HCT116 (cell line): ENCODE results near the gene TSPAN16. TPM values are rescaled to one million over a fixed set of nuclear protein-coding genes. Genes with fewer than 3 reads are reported as not detected.

Experiments
- ATAC-seq: fragments of 200-7000 bp; cut with Tn5 transposase; 2 replicates; pipeline ENCODE4 v1.9.1; 2020; ENCODE audit warnings: mild to moderate bottlenecking, moderate library complexity
- BruUV-seq: library from RNA; stranded (reverse); fragments of 400-500 nt; replicated peaks from 2 replicates; lab custom pipeline; 2021; lab: Mats Ljungman, UMichigan
- CTCF ChIA-PET: fragments of 300-600 bp; sonication (Branson Sonifier 250); formaldehyde crosslinking; loops from one replicate; lab custom pipeline; 2021; ENCODE audit warnings: antibody characterized with exemption; lab: Charles Lee
- POLR2A ChIA-PET: fragments of 300-600, 350-600 bp; sonication (Branson Sonifier 250); formaldehyde crosslinking; loops from one replicate; lab custom pipeline; 2021; ENCODE audit warnings: antibody characterized with exemption; lab: Charles Lee
- RAD21 ChIA-PET, 2 experiments: fragments of 300-600 bp; sonication (Branson Sonifier 250); formaldehyde crosslinking; loops; one replicate each; lab custom pipeline; 2023; ENCODE audit warnings: low total read pairs in 2 of 2; ENCODE audit not compliant: uncharacterized antibody in 2 of 2, unreplicated experiment in 2 of 2, low non-redundant PET in 1 of 2; lab: Charles Lee
- DNase-seq: peaks from one replicate; pipeline ENCODE4 v3.0.0-alpha.2; 2010; ENCODE audit warnings: low read depth, low spot score
- H2AFZ ChIP-seq: fragments of 200-600 bp; shearing (Covaris generic), sonication (generic); 2 replicates; pipeline ENCODE4 v1.6.1; 2017; ENCODE audit warnings: low read depth, mixed run types, mixed read lengths, antibody characterized with exemption, low read length; ENCODE audit not compliant: poor library complexity, severe bottlenecking
- H3K27ac ChIP-seq: 2 replicates; pipeline ENCODE4 v1.5.1; 2012; ENCODE audit warnings: low read depth, low read length
- H3K27me3 ChIP-seq: fragments of 200-600 bp; sonication (generic); 2 replicates; pipeline ENCODE4 v1.6.1; 2016; ENCODE audit warnings: mixed run types, low read length, mixed read lengths; ENCODE audit not compliant: insufficient read depth
- H3K36me3 ChIP-seq, 2 experiments: fragments of 200-500 bp in 1 of 2; fragments of 200-600 bp in 1 of 2; sonication (Bioruptor generic) in 1 of 2; sonication (generic) in 1 of 2; 2 replicates each; pipeline versions ENCODE4 v1.5.1 to v1.6.1; 2014 to 2016; ENCODE audit warnings: low read length in 2 of 2, inconsistent platforms in 1 of 2, mixed read lengths in 1 of 2, mixed run types in 1 of 2; ENCODE audit not compliant: insufficient read depth in 2 of 2, control insufficient read depth in 1 of 2
- H3K4me1 ChIP-seq, 2 experiments: fragments of 200-600 bp in 1 of 2; sonication (generic) in 1 of 2; 2 replicates each; pipeline versions ENCODE4 v1.5.1 to v1.6.1; 2012 to 2017; ENCODE audit warnings: low read length in 2 of 2, inconsistent platforms in 1 of 2, mild to moderate bottlenecking in 1 of 2, mixed read lengths in 1 of 2, mixed run types in 1 of 2, moderate library complexity in 1 of 2; ENCODE audit not compliant: insufficient read depth in 2 of 2, control insufficient read depth in 1 of 2
- H3K4me2 ChIP-seq: fragments of 200-600 bp; sonication (generic); 2 replicates; pipeline ENCODE4 v1.6.1; 2017; ENCODE audit warnings: mixed run types, low read length, mixed read lengths
- H3K4me3 ChIP-seq, 2 experiments: fragments of 200-600 bp in 1 of 2; sonication (generic) in 1 of 2; replicated peaks in 1 of 2; 2 replicates each; pipeline ENCODE4 v1.5.1; 2011 to 2016; ENCODE audit warnings: low read length in 2 of 2, control low read depth in 1 of 2, low read depth in 1 of 2, mild to moderate bottlenecking in 1 of 2, mixed read lengths in 1 of 2, mixed run types in 1 of 2
- H3K79me2 ChIP-seq: fragments of 200-600 bp; sonication (generic); 2 replicates; pipeline ENCODE4 v1.6.1; 2017; ENCODE audit warnings: mild to moderate bottlenecking, mixed run types, low read length, moderate library complexity, mixed read lengths; ENCODE audit not compliant: insufficient read depth
- H3K9ac ChIP-seq: fragments of 200-600 bp; sonication (generic); 2 replicates; pipeline ENCODE4 v1.6.1; 2016; ENCODE audit warnings: low read length, mixed read lengths
- H3K9me2 ChIP-seq: fragments of 200-600 bp; sonication (generic), shearing (Covaris generic); 2 replicates; pipeline ENCODE4 v1.6.1; 2017; ENCODE audit warnings: mixed run types, mild to moderate bottlenecking, moderate library complexity; ENCODE audit not compliant: insufficient read depth
- H3K9me3 ChIP-seq, 2 experiments: fragments of 200-500 bp in 1 of 2; fragments of 200-600 bp in 1 of 2; sonication (Bioruptor generic) in 1 of 2; sonication (generic) in 1 of 2; 2 replicates each; pipeline ENCODE4 v1.6.1; 2014 to 2017; ENCODE audit warnings: low read length in 2 of 2, mixed read lengths in 2 of 2, inconsistent platforms in 1 of 2, low read depth in 1 of 2, mild to moderate bottlenecking in 1 of 2, mixed run types in 1 of 2, moderate library complexity in 1 of 2; ENCODE audit not compliant: control insufficient read depth in 1 of 2, insufficient read depth in 1 of 2
- H4K20me1 ChIP-seq: fragments of 200-600 bp; sonication (generic), shearing (Covaris generic); 2 replicates; pipeline ENCODE4 v1.6.1; 2017; ENCODE audit warnings: mixed run types, mild to moderate bottlenecking, moderate library complexity; ENCODE audit not compliant: insufficient read depth
- ATF3 ChIP-seq: IDR thresholded peaks from 2 replicates; pipeline ENCODE4 v1.6.1; 2012
- CBX3 ChIP-seq: IDR thresholded peaks from 2 replicates; pipeline ENCODE4 v1.6.1; 2012; ENCODE audit warnings: low read depth
- CTCF ChIP-seq, 3 experiments: fragments of 200-600 bp in 1 of 3; sonication (generic) in 1 of 3; IDR thresholded peaks in 2 of 3; conservative IDR thresholded peaks in 1 of 3; 2 replicates each; pipeline ENCODE4 v1.5.1; 2012 to 2017; ENCODE audit warnings: low read depth in 2 of 3, low read length in 2 of 3, antibody characterized with exemption in 1 of 3, borderline replicate concordance in 1 of 3, control low read depth in 1 of 3, mild to moderate bottlenecking in 1 of 3, mixed read lengths in 1 of 3, mixed run types in 1 of 3, moderate library complexity in 1 of 3; ENCODE audit not compliant: insufficient read depth in 1 of 3
- EZH2 ChIP-seq: fragments of 200-600 bp; sonication (generic); IDR thresholded peaks from 2 replicates; pipeline ENCODE4 v1.6.1; 2017; ENCODE audit warnings: antibody characterized with exemption, mixed run types
- EZH2phosphoT487 ChIP-seq: fragments of 200-600 bp; IDR thresholded peaks from 2 replicates; pipeline ENCODE4 v1.6.1; 2018; ENCODE audit warnings: antibody characterized with exemption, borderline replicate concordance
- FOSL1 ChIP-seq: IDR thresholded peaks from 2 replicates; pipeline ENCODE4 v1.6.1; 2012; ENCODE audit warnings: low read depth
- JUND ChIP-seq: IDR thresholded peaks from 2 replicates; pipeline ENCODE4 v1.6.1; 2012
- MAX ChIP-seq: IDR thresholded peaks from 2 replicates; pipeline ENCODE4 v1.6.1; 2012
- POLR2A ChIP-seq: IDR thresholded peaks from 2 replicates; pipeline ENCODE4 v1.7.0; 2011; ENCODE audit warnings: borderline replicate concordance; ENCODE audit not compliant: insufficient read depth, insufficient read length; ENCODE audit errors: extremely low read depth
- POLR2AphosphoS5 ChIP-seq: IDR thresholded peaks from 2 replicates; pipeline ENCODE4 v1.6.1; 2011; ENCODE audit warnings: mild to moderate bottlenecking, low read depth, low read length, moderate library complexity
- SIN3A ChIP-seq: IDR thresholded peaks from 2 replicates; pipeline ENCODE4 v1.6.1; 2012; ENCODE audit warnings: low read depth
- SRF ChIP-seq: IDR thresholded peaks from 2 replicates; pipeline ENCODE4 v1.6.1; 2012; ENCODE audit warnings: low read depth
- TCF7L2 ChIP-seq: IDR thresholded peaks from 2 replicates; pipeline ENCODE4 v1.7.0; 2011; ENCODE audit warnings: borderline replicate concordance, inconsistent platforms; ENCODE audit not compliant: insufficient read depth, insufficient read length; ENCODE audit errors: extremely low read depth
- YY1 ChIP-seq: IDR thresholded peaks from 2 replicates; pipeline ENCODE4 v1.6.1; 2011; ENCODE audit warnings: low read length, low read depth, moderate library complexity, mild to moderate bottlenecking; ENCODE audit not compliant: insufficient replicate concordance; ENCODE audit errors: extremely low read depth
- ZBTB33 ChIP-seq: IDR thresholded peaks from 2 replicates; pipeline ENCODE4 v1.6.1; 2011; ENCODE audit warnings: mild to moderate bottlenecking, low read length, moderate library complexity; ENCODE audit not compliant: insufficient replicate concordance; ENCODE audit errors: extremely low read depth
- ZFX ChIP-seq: fragments of 450-650 bp; IDR thresholded peaks from 2 replicates; pipeline ENCODE4 v1.6.1; 2017
- ZNF274 ChIP-seq: fragments of 200-500 bp; sonication (Bioruptor generic); IDR thresholded peaks from 2 replicates; pipeline ENCODE4 v1.6.1; 2014; ENCODE audit warnings: mild to moderate bottlenecking, low read depth, low read length, inconsistent platforms
- intact Hi-C: fragments of 100-400 bp; cut with micrococcal nuclease; formaldehyde crosslinking; loops from 2 replicates; pipeline ENCODE4 v1.10.0; 2022
- total RNA-seq: library from RNA; stranded (reverse); gene quantifications from one replicate; pipeline ENCODE4 v1.2.1, GENCODE V29; 2021; ENCODE audit not compliant: unreplicated experiment

TSPAN16 gene
- total RNA-seq, 1 experiment from 2014 or later = not detected

GRCh38 chr19:11268783-11269267 is 27.1 kb upstream of the TSPAN16 start:
- BruUV-seq = no TSS peak
- Histone ChIP-seq H3K9me3 (no peaks in the 10 kb centered on the region), H3K4me3 (no peak overlapping the region), H2AFZ (no peak overlapping the region), H3K27me3 (no peaks in the 10 kb centered on the region), H3K4me1 (peaks cover 18 to 36% of the 10 kb centered on the region in 2 experiments), H3K27ac (no peak overlapping the region), H3K36me3 (no peaks in the 10 kb centered on the region), H3K79me2 (no peaks in the 10 kb centered on the region), H4K20me1 (no peaks in the 10 kb centered on the region), H3K4me2 (no peak overlapping the region), H3K9me2 (no peaks in the 10 kb centered on the region), H3K9ac (no peak overlapping the region)
- ATAC-seq = no peak
- ChIA-PET CTCF (no interaction called here), POLR2A (no interaction called here), RAD21 (no interaction called here)
- intact Hi-C loops = no loop called here
- TF ChIP-seq ATF3 (no peak), MAX (no peak), CTCF (IDR thresholded peaks at IDR 0.05 in 2 of 3, conservative IDR thresholded peaks at IDR 0.05 in 1 of 3; ENCODE audit: borderline replicate concordance in 1 of 3, insufficient read depth in 1 of 3, low read depth in 2 of 3, low read length in 2 of 3) (no peak), ZBTB33 (no peak), TCF7L2 (no peak), POLR2A (no peak), ZFX (no peak), EZH2 (no peak), EZH2phosphoT487 (no peak), JUND (no peak), ZNF274 (no peak), POLR2AphosphoS5 (no peak), YY1 (no peak), FOSL1 (no peak), SRF (no peak), SIN3A (no peak), CBX3 (no peak)
- DNase-seq = no peak
